HL-60 (cell line): ENCODE measurements around the gene KRTAP5-5.
"Not testable (repeated sequence)": the region's sequence is repeated elsewhere in the genome, so short reads cannot be mapped to it uniquely, and the experiment has no call there.

ENCODE experiments used
- CTCF ChIP-seq: IDR thresholded peaks from one replicate; pipeline ENCODE4 v1.5.1; 2011; ENCODE audit warnings: low read length, control low read depth, inconsistent platforms; ENCODE audit not compliant: insufficient read depth
- GABPA ChIP-seq: IDR thresholded peaks from 2 replicates; pipeline ENCODE4 v1.6.1; 2012; ENCODE audit warnings: low read depth
- POLR2AphosphoS5 ChIP-seq: IDR thresholded peaks from 2 replicates; pipeline ENCODE4 v1.6.1; 2012; ENCODE audit warnings: low read depth
- REST ChIP-seq: IDR thresholded peaks from 2 replicates; pipeline ENCODE4 v1.6.1; 2012; ENCODE audit warnings: low read depth; ENCODE audit not compliant: insufficient replicate concordance

GRCh38 chr11:1661454-1662269, 32.1 kb downstream of the KRTAP5-5 start:
- not testable (repeated sequence) for TF ChIP-seq CTCF, POLR2AphosphoS5, GABPA, REST
